ENCODE data around the gene SLC5A2.

- TF ChIP-seq YY1 (IDR thresholded peaks at IDR 0.05; ENCODE audit: insufficient read depth, insufficient read length) = no peak
- no peak for TF ChIP-seq SUZ12 (IDR thresholded peaks at IDR 0.05; ENCODE audit: extremely low read depth, insufficient read depth, insufficient read length)
- TF ChIP-seq ZNF274 (IDR thresholded peaks at IDR 0.05; ENCODE audit: low read depth, low read length) = no peak
Observed at GRCh38 chr16:31522071-31522470, 39.1 kb downstream of the SLC5A2 start.
